Endothelial cell of coronary artery (primary cell): ENCODE measurements around the gene DNAJC22. TPM values are rescaled to one million over a fixed set of nuclear protein-coding genes. Genes with fewer than 3 reads are reported as not detected.

Experiments
- total RNA-seq: library from RNA; depleted of rRNA; stranded (reverse); fragments of >200 nt; gene quantifications from 2 replicates; pipeline ENCODE4 v1.2.3, GENCODE V29; 2014

DNAJC22 gene
- total RNA-seq, result 0.27 and 2.0 TPM in 2 replicates

GRCh38 chr12:49346659-49347310 is at the start of gene DNAJC22:
Gene DNAJC22 (plus strand): TSS chr12:49346888. CDS start chr12:49348873, 1,985 bp downstream.

GRCh38 chr12:49322708-49323523 is 23.8 kb upstream of the DNAJC22 start, which contains the start of gene TROAP:
Gene TROAP (plus strand): TSS chr12:49323255. CDS start chr12:49323609, 354 bp downstream.

DNA sequence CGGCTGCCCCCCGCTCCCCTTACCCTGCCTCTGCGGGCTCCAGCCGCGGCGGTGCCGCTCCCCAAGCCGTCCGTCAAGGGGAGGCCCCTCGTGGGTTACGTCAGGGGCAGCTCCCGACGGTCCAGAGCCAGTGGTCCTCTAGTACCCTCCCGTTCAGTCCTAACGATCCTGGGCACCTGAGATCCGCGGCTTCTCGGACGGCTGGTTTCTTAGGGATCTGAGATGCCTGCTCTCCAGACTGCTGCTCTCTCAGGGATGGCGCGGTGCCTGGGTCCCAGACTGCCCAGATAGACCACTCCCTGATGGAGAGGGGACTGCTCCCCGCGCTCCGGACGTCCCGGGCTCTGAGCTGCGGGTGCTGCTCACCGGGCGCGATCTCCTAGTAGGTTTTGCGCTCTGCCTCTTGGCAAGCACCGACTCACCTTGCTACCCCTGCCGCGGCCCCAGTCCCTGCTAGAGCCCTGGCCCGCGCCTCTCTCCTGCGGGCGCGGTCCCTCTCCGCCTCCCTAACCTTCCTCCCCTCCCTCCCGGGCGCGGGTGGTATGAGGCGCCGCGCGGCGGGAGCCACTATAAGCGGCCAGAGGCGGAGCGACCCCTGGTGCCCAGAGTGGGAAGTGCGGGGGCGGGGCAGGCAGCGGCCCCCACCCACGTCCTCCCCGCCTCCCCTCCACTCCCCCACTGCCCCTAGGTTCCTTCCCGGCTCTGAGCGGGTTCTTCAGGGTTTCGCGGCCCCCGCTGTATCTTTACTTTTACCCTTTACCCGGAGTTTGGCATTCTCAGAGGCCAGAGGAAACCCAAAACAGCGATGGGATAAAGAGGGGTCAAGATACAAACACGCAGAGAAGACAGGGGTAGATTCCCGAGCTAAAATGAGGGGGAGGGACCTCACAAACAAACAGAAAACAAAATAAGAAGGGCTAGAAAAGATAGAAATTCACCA is 9.8 kb upstream of the DNAJC22 start, which contains the start of gene C1QL4:
Gene C1QL4 (minus strand): TSS at position 544 of the 940 bp plus-strand sequence. CDS start 711 bp downstream, outside the sequence.

GRCh38 chr12:49367381-49368239 is 20.9 kb downstream of the DNAJC22 start, which contains the start of gene SPATS2:
Gene SPATS2 (plus strand): TSS chr12:49367462. CDS start chr12:49461013, 93,551 bp downstream.

Other genes starting within 250 kb of the DNAJC22 start
- gene LMBR1L, start 236.0 kb upstream of the DNAJC22 start, total RNA-seq, result 73.7 and 107 TPM in 2 replicates
- gene TUBA1B, start 215.5 kb upstream of the DNAJC22 start, total RNA-seq, result 1,723 and 2,063 TPM in 2 replicates
- 928 and 1,246 TPM in 2 replicates for gene TUBA1A, start 157.8 kb upstream of the DNAJC22 start, total RNA-seq
- 234 and 342 TPM in 2 replicates for gene TUBA1C, start 81.8 kb upstream of the DNAJC22 start, total RNA-seq
- gene PRPH, start 51.7 kb upstream of the DNAJC22 start, total RNA-seq, result 0.19 and 0.36 TPM in 2 replicates
- gene TROAP, start 23.6 kb upstream of the DNAJC22 start, total RNA-seq, result 3.5 and 10.7 TPM in 2 replicates
- gene C1QL4, start 9.7 kb upstream of the DNAJC22 start, total RNA-seq, result not detected in 2 replicates
- gene SPATS2, start 20.6 kb downstream of the DNAJC22 start, total RNA-seq, result 40.1 and 46.0 TPM in 2 replicates
- under 0.01 and 0.09 TPM in 2 replicates for gene KCNH3, start 192.1 kb downstream of the DNAJC22 start, total RNA-seq
- 50.4 and 67.0 TPM in 2 replicates for gene MCRS1, start 221.3 kb downstream of the DNAJC22 start, total RNA-seq